Common myeloid progenitor, CD34-positive (primary cell): Measurements from ENCODE around the gene SPN.
"Not testable (repeated sequence)": the region's sequence is repeated elsewhere in the genome, so short reads cannot be mapped to it uniquely, and the experiment has no call there.

Experiments
- CTCF ChIA-PET: fragments of 350-600 bp; sonication (Branson Sonifier 250); formaldehyde crosslinking; loops from one replicate; lab custom pipeline; 2021; ENCODE audit warnings: antibody characterized with exemption; lab: Charles Lee
- POLR2A ChIA-PET: fragments of 350-600 bp; sonication (Branson Sonifier 250); formaldehyde crosslinking; loops from one replicate; lab custom pipeline; 2021; ENCODE audit warnings: antibody characterized with exemption; lab: Charles Lee
- DNase-seq, 3 donors: peaks; one replicate each; pipeline versions ENCODE4 v3.0.0 to v3.0.0-alpha.2; 2013
- H3K27ac ChIP-seq, 2 experiments: 1 replicate in 1 of 2; 2 replicates in 1 of 2; pipeline ENCODE4 v1.7.0; 2013; ENCODE audit warnings: inconsistent platforms in 2 of 2, low read length in 2 of 2, mild to moderate bottlenecking in 2 of 2, low read depth in 1 of 2, moderate library complexity in 1 of 2; ENCODE audit not compliant: severe bottlenecking in 2 of 2, insufficient read depth in 1 of 2, poor library complexity in 1 of 2
- H3K27me3 ChIP-seq, 5 experiments: replicated peaks in 2 of 5; 1 replicate in 3 of 5; 2 replicates in 2 of 5; pipeline versions ENCODE4 v1.6.1 to v1.7.0; 2013; ENCODE audit warnings: low read length in 4 of 5, mild to moderate bottlenecking in 2 of 5, moderate library complexity in 2 of 5, inconsistent platforms in 1 of 5; ENCODE audit not compliant: insufficient read depth in 5 of 5, control insufficient read depth in 4 of 5
- H3K36me3 ChIP-seq, 4 experiments: 1 replicate in 2 of 4; 2 replicates in 2 of 4; pipeline versions ENCODE4 v1.6.1 to v1.7.0; 2013; ENCODE audit warnings: low read length in 3 of 4, control low read depth in 1 of 4, mild to moderate bottlenecking in 1 of 4; ENCODE audit not compliant: control insufficient read depth in 4 of 4, insufficient read depth in 4 of 4
- H3K4me1 ChIP-seq, 4 experiments: 1 replicate in 3 of 4; 2 replicates in 1 of 4; pipeline versions ENCODE4 v1.6.1 to v1.7.1; 2013; ENCODE audit warnings: low read length in 3 of 4, mild to moderate bottlenecking in 3 of 4, control low read depth in 1 of 4, inconsistent platforms in 1 of 4, moderate library complexity in 1 of 4; ENCODE audit not compliant: control insufficient read depth in 4 of 4, insufficient read depth in 4 of 4; ENCODE audit errors: control extremely low read depth in 1 of 4
- H3K4me3 ChIP-seq, 7 experiments: 1 replicate in 4 of 7; 2 replicates in 3 of 7; pipeline versions ENCODE4 v1.5.1 to v1.7.0; 2013; ENCODE audit warnings: mild to moderate bottlenecking in 7 of 7, low read length in 6 of 7, moderate library complexity in 6 of 7, inconsistent platforms in 2 of 7, low read depth in 2 of 7, control low read depth in 1 of 7; ENCODE audit not compliant: insufficient read depth in 4 of 7, control insufficient read depth in 1 of 7; ENCODE audit errors: extremely low read depth in 1 of 7
- H3K9me3 ChIP-seq, 5 experiments: 1 replicate in 4 of 5; 2 replicates in 1 of 5; pipeline versions ENCODE4 v1.6.1 to v1.7.1; 2013; ENCODE audit warnings: low read length in 4 of 5, mild to moderate bottlenecking in 2 of 5, inconsistent platforms in 1 of 5, low read depth in 1 of 5, moderate library complexity in 1 of 5; ENCODE audit not compliant: control insufficient read depth in 4 of 5, insufficient read depth in 2 of 5; ENCODE audit errors: control extremely low read depth in 1 of 5
- WGBS: methylation state at CpG from one replicate; pipeline ENCODE4 v1.1.5; 2013; ENCODE audit not compliant: insufficient coverage; 5-methylcytosine and 5-hydroxymethylcytosine counted together

Gene SPN

GRCh38 chr16:29663807-29664090 is 702 bp downstream of the SPN start:
- Histone ChIP-seq H3K27me3 (no peaks in the 10 kb centered on the region), H3K9me3 (no peaks in the 10 kb centered on the region), H3K36me3 (peaks cover 0 to 45% (median 16%) of the 10 kb centered on the region in 4 experiments), H3K27ac (peak overlapping the region; percentile 93 to 94), H3K4me3 (peak overlapping the region; percentile 61 to 95 (median 76)), H3K4me1 (peaks cover 13 to 91% (median 69%) of the 10 kb centered on the region in 4 experiments)
- CTCF ChIA-PET: interaction anchor here (0.7 to 3.3 kb wide), 11 partner anchors 10 to 184 kb away, joined by 3 to 21 read pairs (median 4); partner anchors contain the start of gene QPRT
- DNase-seq: no peak
- 0% methylated on average over 1 of the region's 3 CpGs for WGBS
- POLR2A ChIA-PET: interaction anchor here (1.0 to 3.4 kb wide), 7 partner anchors 10 to 23 kb away, joined by 3 to 22 read pairs (median 8); partner anchors contain the start of gene QPRT

DNA sequence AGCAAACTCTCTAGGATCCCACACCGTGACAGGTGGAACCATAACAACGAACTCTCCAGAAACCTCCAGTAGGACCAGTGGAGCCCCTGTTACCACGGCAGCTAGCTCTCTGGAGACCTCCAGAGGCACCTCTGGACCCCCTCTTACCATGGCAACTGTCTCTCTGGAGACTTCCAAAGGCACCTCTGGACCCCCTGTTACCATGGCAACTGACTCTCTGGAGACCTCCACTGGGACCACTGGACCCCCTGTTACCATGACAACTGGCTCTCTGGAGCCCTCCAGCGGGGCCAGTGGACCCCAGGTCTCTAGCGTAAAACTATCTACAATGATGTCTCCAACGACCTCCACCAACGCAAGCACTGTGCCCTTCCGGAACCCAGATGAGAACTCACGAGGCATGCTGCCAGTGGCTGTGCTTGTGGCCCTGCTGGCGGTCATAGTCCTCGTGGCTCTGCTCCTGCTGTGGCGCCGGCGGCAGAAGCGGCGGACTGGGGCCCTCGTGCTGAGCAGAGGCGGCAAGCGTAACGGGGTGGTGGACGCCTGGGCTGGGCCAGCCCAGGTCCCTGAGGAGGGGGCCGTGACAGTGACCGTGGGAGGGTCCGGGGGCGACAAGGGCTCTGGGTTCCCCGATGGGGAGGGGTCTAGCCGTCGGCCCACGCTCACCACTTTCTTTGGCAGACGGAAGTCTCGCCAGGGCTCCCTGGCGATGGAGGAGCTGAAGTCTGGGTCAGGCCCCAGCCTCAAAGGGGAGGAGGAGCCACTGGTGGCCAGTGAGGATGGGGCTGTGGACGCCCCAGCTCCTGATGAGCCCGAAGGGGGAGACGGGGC is 1.3 kb downstream of the SPN start:
- Histone ChIP-seq H3K27me3 (no peaks in the 10 kb centered on the region), H3K9me3 (no peaks in the 10 kb centered on the region), H3K27ac (peak overlapping the region; percentile 93 to 94), H3K4me3 (peak overlapping the region; percentile 61 to 95 (median 76)), H3K36me3 (peaks cover 0 to 45% (median 16%) of the 10 kb centered on the region in 4 experiments), H3K4me1 (peaks cover 13 to 86% (median 65%) of the 10 kb centered on the region in 4 experiments)
- POLR2A ChIA-PET: interaction anchor here (1.0 to 3.4 kb wide), 7 partner anchors 10 to 23 kb away, joined by 3 to 22 read pairs (median 10); partner anchors contain the start of gene QPRT
- CTCF ChIA-PET: interaction anchor here (0.6 to 3.3 kb wide), 12 partner anchors 9 to 184 kb away, joined by 3 to 21 read pairs (median 4); partner anchors contain the start of gene QPRT
- 0% methylated on average over 23 of the region's 35 CpGs for WGBS
- DNase-seq: peak; percentile 69 to 84 (median 75)

DNA sequence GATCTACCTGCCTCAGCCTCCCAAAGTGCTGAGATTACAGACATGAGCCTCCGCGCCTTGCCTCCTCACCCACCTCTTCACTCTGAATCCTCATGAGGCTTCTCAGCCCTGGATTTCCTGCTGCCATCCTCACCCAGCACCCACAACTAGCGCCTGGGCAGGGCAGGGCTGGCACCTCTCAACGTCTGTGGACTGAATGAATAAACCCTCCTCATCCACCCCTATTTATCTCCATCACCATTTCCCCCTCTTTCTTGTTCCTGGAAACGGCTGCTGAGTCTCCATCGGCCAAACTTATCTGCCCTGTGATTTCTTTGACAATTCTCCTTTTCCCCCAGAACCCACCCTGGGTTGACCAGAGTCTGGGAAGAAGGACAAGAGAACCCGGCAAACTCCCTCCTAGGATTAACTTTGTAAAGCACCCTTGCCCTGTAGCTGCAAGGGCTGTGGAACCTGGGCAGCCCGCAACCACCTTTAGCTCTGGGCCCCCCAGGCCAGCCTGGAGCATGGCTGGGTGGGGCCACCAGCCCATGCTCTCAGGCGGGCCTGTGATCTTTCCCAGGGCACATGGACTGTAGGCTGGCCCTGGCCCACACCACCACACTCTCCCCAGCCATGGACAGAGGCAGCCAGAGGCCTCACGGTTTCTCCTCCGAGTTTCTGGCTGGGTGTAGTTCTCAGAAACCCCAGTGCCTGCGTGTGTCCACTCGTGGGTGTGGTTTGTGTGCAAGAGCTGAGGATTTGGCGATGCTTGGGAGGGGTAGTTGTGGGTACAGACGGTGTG is 2.4 kb downstream of the SPN start:
- ChIA-PET CTCF (interaction anchor here (0.7 to 3.2 kb wide), 5 partner anchors 13 to 150 kb away, joined by 3 to 12 read pairs (median 3); partner anchors contain the start of genes PAGR1 and QPRT), POLR2A (interaction anchor here (0.6 to 3.4 kb wide), 7 partner anchors 10 to 399 kb away, joined by 3 to 22 read pairs (median 4); partner anchors contain the start of gene QPRT)
- DNase-seq: peak in 1 of 3 donors; percentile 13
- Histone ChIP-seq H3K36me3 (peaks cover 0 to 48% (median 17%) of the 10 kb centered on the region in 4 experiments), H3K27me3 (no peaks in the 10 kb centered on the region), H3K4me1 (peaks cover 13 to 79% (median 65%) of the 10 kb centered on the region in 4 experiments), H3K27ac (peak overlapping the region; percentile 93 to 94), H3K4me3 (peak overlapping the region; percentile 61 to 95 (median 76)), H3K9me3 (no peaks in the 10 kb centered on the region)
- 9% methylated on average over 10 of the region's 15 CpGs for WGBS

DNA sequence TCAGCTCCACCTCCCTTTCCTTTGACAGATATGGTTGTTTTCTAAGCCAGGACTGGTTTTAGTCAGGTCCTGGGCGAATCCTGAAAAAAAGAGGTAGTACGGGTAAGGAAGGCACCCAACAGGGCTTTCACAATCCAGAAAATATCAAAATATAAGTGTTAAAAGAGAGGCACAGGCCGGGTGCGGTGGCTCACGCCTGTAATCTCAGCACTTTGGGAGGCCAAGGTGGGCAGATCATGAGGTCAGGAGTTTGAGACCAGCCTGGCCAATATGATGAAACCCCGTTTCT is 4.2 kb downstream of the SPN start:
- Histone ChIP-seq H3K36me3 (peaks cover 0 to 60% (median 24%) of the 10 kb centered on the region in 4 experiments), H3K27ac (peak overlapping the region in 1 of 2 experiments; percentile 94), H3K4me1 (peaks cover 6 to 62% (median 49%) of the 10 kb centered on the region in 4 experiments), H3K4me3 (peak overlapping the region in 6 of 7 experiments; percentile 50 to 95 (median 82))
- H3K27me3 ChIP-seq, H3K9me3 ChIP-seq, DNase-seq: not testable (repeated sequence)
- 90% methylated on average over 5 of the region's 6 CpGs for WGBS
- POLR2A ChIA-PET: interaction anchor here (0.6 to 2.8 kb wide), 4 partner anchors 8 to 24 kb away, joined by 3 to 17 read pairs (median 9); partner anchors contain the start of gene QPRT
- CTCF ChIA-PET: interaction anchor here (1.0 to 3.2 kb wide), 4 partner anchors 8 to 25 kb away, joined by 3 to 12 read pairs (median 3); partner anchors contain the start of gene QPRT

GRCh38 chr16:29667755-29668154 is 4.7 kb downstream of the SPN start:
- no peaks in the 10 kb centered on the region for H3K27me3 ChIP-seq
- H3K4me1 ChIP-seq: peaks cover 3 to 57% (median 44%) of the 10 kb centered on the region in 4 experiments
- peaks cover 0 to 60% (median 24%) of the 10 kb centered on the region in 4 experiments for H3K36me3 ChIP-seq
- peak in 1 of 3 donors; percentile 37 for DNase-seq
- no peaks in the 10 kb centered on the region for H3K9me3 ChIP-seq
- no peak overlapping the region for H3K27ac ChIP-seq
- POLR2A ChIA-PET: interaction anchor here (0.6 to 2.1 kb wide), 2 partner anchors 12 to 45 kb away, joined by 3 to 14 read pairs; partner anchors contain the start of gene QPRT
- 93% methylated on average over 9 of the region's 12 CpGs for WGBS
- H3K4me3 ChIP-seq: peak overlapping the region in 4 of 7 experiments; percentile 22 to 88 (median 39)
- CTCF ChIA-PET: interaction anchor here (1.0 to 3.2 kb wide), 3 partner anchors 8 to 26 kb away, joined by 3 to 12 read pairs (median 3); partner anchors contain the start of gene QPRT

DNA sequence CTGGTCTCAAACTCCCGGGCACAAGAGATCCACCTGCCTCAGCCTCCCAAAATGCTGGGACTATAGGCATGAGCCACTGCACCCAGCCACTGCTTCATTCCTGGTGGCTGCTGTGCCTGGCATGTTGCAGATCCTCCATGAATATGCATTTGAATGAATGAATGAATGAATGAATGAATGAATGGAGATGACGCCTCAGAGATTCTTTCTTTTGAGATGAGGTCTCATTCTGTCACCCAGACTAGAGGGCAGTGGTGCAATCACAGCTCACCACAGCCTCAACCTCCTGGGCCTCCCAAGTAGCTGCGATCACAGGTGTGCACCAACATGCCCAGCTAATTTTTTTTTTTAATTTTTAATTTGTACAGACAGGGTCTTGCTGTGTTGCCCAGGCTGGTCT is 5.2 kb downstream of the SPN start:
- Histone ChIP-seq H3K36me3 (peaks cover 0 to 62% (median 24%) of the 10 kb centered on the region in 4 experiments), H3K27me3 (no peaks in the 10 kb centered on the region), H3K27ac (no peak overlapping the region), H3K4me1 (peaks cover 3 to 56% (median 43%) of the 10 kb centered on the region in 4 experiments), H3K4me3 (peak overlapping the region in 3 of 7 experiments; percentile 8 to 52 (median 22)), H3K9me3 (no peaks in the 10 kb centered on the region)
- WGBS: 100% methylated on average over 1 of the region's 3 CpGs
- ChIA-PET POLR2A (interaction anchor here (0.6 kb wide), 1 partner anchor 45 kb away, joined by 3 read pairs; no protein-coding TSS in a partner anchor), CTCF (interaction anchor here (2.0 to 3.2 kb wide), 2 partner anchors 10 to 23 kb away, joined by 5 to 12 read pairs; partner anchors contain the start of gene QPRT)
- DNase-seq: no peak
